SK-N-SH treated with all-trans-retinoic acid at 6 μM for 48 hours (cell line): ENCODE data around the gene DENND1C.

Experiments used
- ATAC-seq: fragments of 200-7000 bp; cut with Tn5 transposase; 3 replicates; pipeline ENCODE4 v1.9.1; 2020; ENCODE audit warnings: mild to moderate bottlenecking, moderate library complexity
- ARNTL ChIP-seq: fragments of 450-650 bp; formaldehyde crosslinking; IDR thresholded peaks from 2 replicates; pipeline ENCODE4 v1.5.0; 2020; ENCODE audit warnings: low read depth, mild to moderate bottlenecking, moderate library complexity, borderline replicate concordance
- BACH2 ChIP-seq: fragments of 250-450 bp; sonication (Bioruptor Pico); IDR thresholded peaks from 2 replicates; pipeline ENCODE4 v1.9.0; 2021; ENCODE audit warnings: mild to moderate bottlenecking, borderline replicate concordance
- CREB5 ChIP-seq: fragments of 250-450 bp; sonication (Bioruptor Pico); IDR thresholded peaks from 2 replicates; pipeline ENCODE4 v1.5.1; 2020; ENCODE audit warnings: low read depth, mild to moderate bottlenecking, moderate library complexity
- CSDC2 ChIP-seq: fragments of 250-450 bp; sonication (Bioruptor Pico); IDR thresholded peaks from 2 replicates; pipeline ENCODE4 v1.5.0; 2020; ENCODE audit warnings: mild to moderate bottlenecking, moderate library complexity
- CSRNP3 ChIP-seq: fragments of 250-450 bp; sonication (Bioruptor Pico); IDR thresholded peaks from 2 replicates; pipeline ENCODE4 v1.5.1; 2021; ENCODE audit warnings: mild to moderate bottlenecking, moderate library complexity
- ESRRG ChIP-seq: fragments of 250-450 bp; sonication (Bioruptor Pico); IDR thresholded peaks from 2 replicates; pipeline ENCODE4 v1.6.1; 2021; ENCODE audit warnings: mild to moderate bottlenecking
- GLIS3 ChIP-seq: fragments of 250-450 bp; sonication (Bioruptor Pico); IDR thresholded peaks from 2 replicates; pipeline ENCODE4 v1.5.0; 2020; ENCODE audit warnings: mild to moderate bottlenecking, moderate library complexity
- ISL1 ChIP-seq: fragments of 250-450 bp; sonication (Bioruptor Pico); IDR thresholded peaks from 2 replicates; pipeline ENCODE4 v2.1.2; 2022; ENCODE audit warnings: mild to moderate bottlenecking, moderate library complexity
- OSR1 ChIP-seq: fragments of 250-450 bp; sonication (Bioruptor Pico); IDR thresholded peaks from 2 replicates; pipeline ENCODE4 v1.8.0; 2022; ENCODE audit warnings: moderate library complexity, mild to moderate bottlenecking, inconsistent platforms
- PATZ1 ChIP-seq: fragments of 250-450 bp; sonication (Bioruptor Pico); IDR thresholded peaks from 2 replicates; pipeline ENCODE4 v1.8.0; 2020; ENCODE audit warnings: mild to moderate bottlenecking, moderate library complexity, borderline replicate concordance
- POU6F1 ChIP-seq: fragments of 250-450 bp; sonication (Bioruptor Pico); IDR thresholded peaks from 2 replicates; pipeline ENCODE4 v1.8.0; 2021; ENCODE audit warnings: low read depth, mild to moderate bottlenecking, moderate library complexity, borderline replicate concordance
- PPARA ChIP-seq: fragments of 250-450 bp; sonication (Bioruptor Pico); IDR thresholded peaks from 2 replicates; pipeline ENCODE4 v1.5.0; 2020; ENCODE audit warnings: mild to moderate bottlenecking, borderline replicate concordance
- RARB ChIP-seq: fragments of 250-450 bp; sonication (Bioruptor Pico); IDR thresholded peaks from 2 replicates; pipeline ENCODE4 v1.8.0; 2021; ENCODE audit warnings: mild to moderate bottlenecking, moderate library complexity
- SNAI2 ChIP-seq: fragments of 250-450 bp; sonication (Bioruptor Pico); IDR thresholded peaks from 2 replicates; pipeline ENCODE4 v1.5.0; 2020; ENCODE audit warnings: mild to moderate bottlenecking, moderate library complexity
- TCF4 ChIP-seq: fragments of 250-450 bp; sonication (Bioruptor Pico); IDR thresholded peaks from 2 replicates; pipeline ENCODE4 v1.8.0; 2021; ENCODE audit warnings: mild to moderate bottlenecking, moderate library complexity, borderline replicate concordance
- TOX ChIP-seq: fragments of 250-450 bp; sonication (Bioruptor Pico); IDR thresholded peaks from 2 replicates; pipeline ENCODE4 v1.8.0; 2021; ENCODE audit warnings: mild to moderate bottlenecking, moderate library complexity, borderline replicate concordance
- ZC3H10 ChIP-seq: fragments of 250-450 bp; sonication (Bioruptor Pico); IDR thresholded peaks from 2 replicates; pipeline ENCODE4 v1.5.1; 2021; ENCODE audit warnings: mild to moderate bottlenecking, moderate library complexity
- ZFP3 ChIP-seq: fragments of 250-450 bp; sonication (Bioruptor Pico); IDR thresholded peaks from 2 replicates; pipeline ENCODE4 v1.5.0; 2020; ENCODE audit warnings: mild to moderate bottlenecking, moderate library complexity
- ZFP30 ChIP-seq: fragments of 450-650 bp; formaldehyde crosslinking; IDR thresholded peaks from 2 replicates; pipeline ENCODE4 v1.5.0; 2022; ENCODE audit warnings: mild to moderate bottlenecking, moderate library complexity
- ZNF70 ChIP-seq: fragments of 450-650 bp; formaldehyde crosslinking; IDR thresholded peaks from 2 replicates; pipeline ENCODE4 v1.5.0; 2020; ENCODE audit warnings: mild to moderate bottlenecking, moderate library complexity
- ZNF8 ChIP-seq: fragments of 450-650 bp; formaldehyde crosslinking; IDR thresholded peaks from 2 replicates; pipeline ENCODE4 v1.5.0; 2020; ENCODE audit warnings: mild to moderate bottlenecking, moderate library complexity
- TF ChIP-seq, protein P1 (sequence below): fragments of 250-450 bp; sonication (Bioruptor Pico); IDR thresholded peaks from 2 replicates; pipeline ENCODE4 v1.5.0; 2020; ENCODE audit warnings: mild to moderate bottlenecking, moderate library complexity

DENND1C gene

GRCh38 chr19:6433165-6433564 is 48.4 kb downstream of the DENND1C start:
- TF ChIP-seq ARNTL (CRISPR knock-in tag) (no peak), SNAI2 (no peak), PPARA (CRISPR knock-in tag) (no peak), CREB5 (no peak), ZNF8 (CRISPR knock-in tag) (no peak), ESRRG (CRISPR knock-in tag) (no peak)
- no peak for ATAC-seq

GRCh38 chr19:6431891-6432290 is 49.7 kb downstream of the DENND1C start:
- ATAC-seq, result no peak
- no peak for TF ChIP-seq ZFP30 (CRISPR knock-in tag)
- TF ChIP-seq TOX (CRISPR knock-in tag), result no peak
- no peak for TF ChIP-seq BACH2 (CRISPR knock-in tag)
- no peak for TF ChIP-seq ZNF70 (CRISPR knock-in tag)
- TF ChIP-seq PPARA (CRISPR knock-in tag), result no peak
- TF ChIP-seq OSR1 (CRISPR knock-in tag), result no peak
- TF ChIP-seq POU6F1, result no peak
- no peak for TF ChIP-seq ESRRG (CRISPR knock-in tag)
- TF ChIP-seq ISL1 (CRISPR knock-in tag), result no peak
- no peak for TF ChIP-seq ZFP3 (CRISPR knock-in tag)
- TF ChIP-seq ARNTL (CRISPR knock-in tag), result no peak
- no peak for TF ChIP-seq ZC3H10 (CRISPR knock-in tag)
- TF ChIP-seq PATZ1, result no peak
- TF ChIP-seq TCF4 (CRISPR knock-in tag), result no peak
- TF ChIP-seq CSDC2 (CRISPR knock-in tag), result no peak
- no peak for TF ChIP-seq SNAI2
- TF ChIP-seq ZNF8 (CRISPR knock-in tag), result no peak
- TF ChIP-seq RARB (CRISPR knock-in tag), result no peak
- no peak for TF ChIP-seq CSRNP3 (CRISPR knock-in tag)

DNA sequence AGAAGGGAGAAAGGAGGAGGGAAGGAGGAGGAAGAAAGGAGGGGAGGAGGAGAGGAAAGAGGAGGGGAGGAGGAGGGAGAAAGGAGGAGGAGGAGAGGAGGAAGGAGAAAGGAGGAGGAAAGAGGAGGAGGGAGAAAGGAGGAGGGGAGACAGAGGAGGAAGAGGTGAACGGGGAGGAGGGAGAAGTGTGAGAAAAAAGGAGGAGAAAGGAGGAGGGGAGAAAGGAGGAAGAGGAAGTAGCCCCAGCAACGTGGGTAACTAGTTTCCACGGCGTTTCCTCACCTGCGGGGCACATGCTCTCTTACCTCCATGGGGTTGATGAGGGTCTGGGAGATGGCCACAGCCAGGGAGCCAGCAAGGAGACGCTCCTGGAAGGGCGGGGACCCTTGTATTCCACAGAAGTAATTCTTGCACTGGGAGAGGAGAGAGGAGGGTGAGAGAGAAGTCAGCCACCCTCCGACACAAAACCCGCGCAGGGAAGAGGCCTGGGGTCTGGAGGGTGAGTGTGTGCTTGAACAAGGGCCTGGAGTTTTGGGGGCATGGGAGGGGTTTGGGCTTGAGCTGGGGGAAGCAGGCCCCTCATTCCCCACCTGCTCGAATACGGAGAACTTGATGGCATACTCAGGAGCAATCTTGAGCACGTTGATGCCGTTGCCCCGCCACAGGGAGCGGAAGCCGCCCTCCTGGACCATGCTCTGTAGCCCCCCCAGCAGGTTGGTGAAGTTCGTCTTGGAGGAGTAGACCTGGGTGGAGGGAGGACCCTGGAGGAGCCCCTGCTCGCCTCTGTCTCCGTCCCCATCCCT is 52.0 kb downstream of the DENND1C start:
- ATAC-seq, result no peak
- no peak for TF ChIP-seq ZFP30 (CRISPR knock-in tag)
- no peak for TF ChIP-seq PPARA (CRISPR knock-in tag)
- no peak for TF ChIP-seq TCF4 (CRISPR knock-in tag)
- no peak for TF ChIP-seq BACH2 (CRISPR knock-in tag)
- no peak for TF ChIP-seq PATZ1
- no peak for TF ChIP-seq ZNF8 (CRISPR knock-in tag)
- no peak for TF ChIP-seq GLIS3 (CRISPR knock-in tag)
- TF ChIP-seq RARB (CRISPR knock-in tag), result no peak
- TF ChIP-seq, protein P1, sequence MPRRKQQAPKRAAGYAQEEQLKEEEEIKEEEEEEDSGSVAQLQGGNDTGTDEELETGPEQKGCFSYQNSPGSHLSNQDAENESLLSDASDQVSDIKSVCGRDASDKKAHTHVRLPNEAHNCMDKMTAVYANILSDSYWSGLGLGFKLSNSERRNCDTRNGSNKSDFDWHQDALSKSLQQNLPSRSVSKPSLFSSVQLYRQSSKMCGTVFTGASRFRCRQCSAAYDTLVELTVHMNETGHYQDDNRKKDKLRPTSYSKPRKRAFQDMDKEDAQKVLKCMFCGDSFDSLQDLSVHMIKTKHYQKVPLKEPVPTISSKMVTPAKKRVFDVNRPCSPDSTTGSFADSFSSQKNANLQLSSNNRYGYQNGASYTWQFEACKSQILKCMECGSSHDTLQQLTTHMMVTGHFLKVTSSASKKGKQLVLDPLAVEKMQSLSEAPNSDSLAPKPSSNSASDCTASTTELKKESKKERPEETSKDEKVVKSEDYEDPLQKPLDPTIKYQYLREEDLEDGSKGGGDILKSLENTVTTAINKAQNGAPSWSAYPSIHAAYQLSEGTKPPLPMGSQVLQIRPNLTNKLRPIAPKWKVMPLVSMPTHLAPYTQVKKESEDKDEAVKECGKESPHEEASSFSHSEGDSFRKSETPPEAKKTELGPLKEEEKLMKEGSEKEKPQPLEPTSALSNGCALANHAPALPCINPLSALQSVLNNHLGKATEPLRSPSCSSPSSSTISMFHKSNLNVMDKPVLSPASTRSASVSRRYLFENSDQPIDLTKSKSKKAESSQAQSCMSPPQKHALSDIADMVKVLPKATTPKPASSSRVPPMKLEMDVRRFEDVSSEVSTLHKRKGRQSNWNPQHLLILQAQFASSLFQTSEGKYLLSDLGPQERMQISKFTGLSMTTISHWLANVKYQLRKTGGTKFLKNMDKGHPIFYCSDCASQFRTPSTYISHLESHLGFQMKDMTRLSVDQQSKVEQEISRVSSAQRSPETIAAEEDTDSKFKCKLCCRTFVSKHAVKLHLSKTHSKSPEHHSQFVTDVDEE, result no peak
- no peak for TF ChIP-seq TOX (CRISPR knock-in tag)
- no peak for TF ChIP-seq POU6F1
- TF ChIP-seq ARNTL (CRISPR knock-in tag), result no peak
- TF ChIP-seq ESRRG (CRISPR knock-in tag), result no peak
- no peak for TF ChIP-seq CREB5
